SU-DHL-6 (cell line): ENCODE measurements around the gene TEX35.

Experiments used
- H2AFZ ChIP-seq: fragments of 200-600 bp; sonication (generic); 2 replicates; pipeline ENCODE4 v1.6.1; 2014; ENCODE audit warnings: low read depth, mild to moderate bottlenecking, moderate library complexity, mixed read lengths, antibody characterized with exemption, low read length; ENCODE audit not compliant: severe bottlenecking
- H3F3A ChIP-seq: fragments of 200-600 bp; shearing (Covaris generic); 2 replicates; pipeline ENCODE4 v1.6.0; 2016; ENCODE audit warnings: antibody characterized with exemption, mild to moderate bottlenecking; ENCODE audit not compliant: insufficient read depth
- H3K27ac ChIP-seq: fragments of 200-600 bp; sonication (generic); 2 replicates; pipeline ENCODE4 v1.5.1; 2016; ENCODE audit warnings: low read depth, mild to moderate bottlenecking, low read length, moderate library complexity, mixed read lengths
- H3K27me3 ChIP-seq: fragments of 200-600 bp; sonication (generic), shearing (Covaris generic); 2 replicates; pipeline ENCODE4 v1.6.0; 2014; ENCODE audit warnings: mild to moderate bottlenecking, low read length
- H3K36me3 ChIP-seq: fragments of 200-600 bp; sonication (generic); 2 replicates; pipeline ENCODE4 v1.6.1; 2014; ENCODE audit warnings: mild to moderate bottlenecking, low read length, mixed read lengths
- H3K4me2 ChIP-seq: fragments of 300-600, 200-600 bp; shearing (Covaris generic), sonication (generic); 2 replicates; pipeline ENCODE4 v1.6.0; 2014; ENCODE audit warnings: low read length, low read depth, mild to moderate bottlenecking; ENCODE audit not compliant: poor library complexity, severe bottlenecking
- H3K4me3 ChIP-seq: fragments of 200-600 bp; sonication (generic); 2 replicates; pipeline ENCODE4 v1.5.1; 2014; ENCODE audit warnings: antibody characterized with exemption, low read length, mild to moderate bottlenecking, mixed read lengths; ENCODE audit not compliant: insufficient read depth, poor library complexity, severe bottlenecking
- H3K79me2 ChIP-seq: fragments of 200-600 bp; sonication (generic); 2 replicates; pipeline ENCODE4 v1.6.1; 2014; ENCODE audit warnings: mild to moderate bottlenecking, low read length, moderate library complexity; ENCODE audit not compliant: insufficient read depth
- H3K9ac ChIP-seq: fragments of 200-600 bp; sonication (generic); 2 replicates; pipeline ENCODE4 v1.7.0; 2014; ENCODE audit warnings: mild to moderate bottlenecking, low read length
- H3K9me2 ChIP-seq: fragments of 200-600 bp; sonication (generic); replicated peaks from 2 replicates; pipeline ENCODE4 v1.6.1; 2014; ENCODE audit warnings: low read length; ENCODE audit not compliant: insufficient read depth
- H3K9me3 ChIP-seq: fragments of 200-600 bp; sonication (generic); 2 replicates; pipeline ENCODE4 v1.6.1; 2014; ENCODE audit warnings: low read length, mixed read lengths; ENCODE audit not compliant: insufficient read depth
- H4K20me1 ChIP-seq: fragments of 200-600 bp; sonication (generic); 2 replicates; pipeline ENCODE4 v1.6.1; 2014; ENCODE audit warnings: low read depth, mild to moderate bottlenecking, antibody characterized with exemption, low read length, moderate library complexity, mixed read lengths
- CTCF ChIP-seq: fragments of 200-600 bp; sonication (generic); IDR thresholded peaks from one replicate; pipeline ENCODE4 v1.5.1; 2017; ENCODE audit warnings: antibody characterized with exemption, mild to moderate bottlenecking, low read length, moderate library complexity; ENCODE audit not compliant: insufficient read depth, poor library complexity, severe bottlenecking
- EZH2phosphoT487 ChIP-seq: fragments of 200-600 bp; sonication (generic), shearing (Covaris generic); conservative IDR thresholded peaks from 2 replicates; pipeline ENCODE4 v1.6.1; 2018; ENCODE audit warnings: mild to moderate bottlenecking, antibody characterized with exemption, low read length, moderate library complexity, mixed read lengths

TEX35 gene

DNA sequence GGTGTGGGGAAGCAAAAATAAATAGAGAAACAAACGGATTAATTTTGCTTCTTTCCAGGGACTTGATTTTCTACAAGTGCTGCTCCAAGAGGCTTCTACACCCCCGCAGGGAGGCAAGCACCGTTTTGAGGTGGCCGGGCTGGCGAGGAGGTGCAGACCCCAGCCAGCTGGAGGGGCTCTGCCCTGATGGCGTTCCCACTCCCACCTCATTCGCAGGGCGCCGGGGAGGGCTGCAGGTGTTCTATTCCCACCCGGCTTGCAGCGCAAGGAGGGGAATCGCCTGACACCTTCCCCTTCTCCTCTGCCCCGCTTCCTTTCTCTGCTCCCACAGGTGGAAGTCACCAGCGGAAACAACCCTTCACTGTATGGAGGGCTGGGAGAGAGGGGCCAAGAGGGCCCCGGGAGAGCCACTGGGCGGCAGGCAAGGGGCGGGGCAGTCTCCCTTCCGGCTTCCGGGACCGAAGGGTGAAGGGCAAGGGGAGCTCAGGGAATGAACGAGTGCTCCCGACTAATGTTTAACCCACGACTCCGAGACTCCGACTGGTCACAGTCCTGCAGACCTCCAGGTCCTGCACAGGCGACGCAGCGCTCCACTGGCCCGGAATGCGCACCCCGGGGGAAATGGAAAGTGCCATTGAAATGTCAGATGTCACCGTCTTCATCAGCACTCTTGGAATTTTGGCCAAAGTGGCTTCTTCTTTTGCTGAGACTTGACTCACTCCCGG lies 29.1 kb downstream of the TEX35 start:
- H3K27ac ChIP-seq: peak overlapping the region; percentile 88

DNA sequence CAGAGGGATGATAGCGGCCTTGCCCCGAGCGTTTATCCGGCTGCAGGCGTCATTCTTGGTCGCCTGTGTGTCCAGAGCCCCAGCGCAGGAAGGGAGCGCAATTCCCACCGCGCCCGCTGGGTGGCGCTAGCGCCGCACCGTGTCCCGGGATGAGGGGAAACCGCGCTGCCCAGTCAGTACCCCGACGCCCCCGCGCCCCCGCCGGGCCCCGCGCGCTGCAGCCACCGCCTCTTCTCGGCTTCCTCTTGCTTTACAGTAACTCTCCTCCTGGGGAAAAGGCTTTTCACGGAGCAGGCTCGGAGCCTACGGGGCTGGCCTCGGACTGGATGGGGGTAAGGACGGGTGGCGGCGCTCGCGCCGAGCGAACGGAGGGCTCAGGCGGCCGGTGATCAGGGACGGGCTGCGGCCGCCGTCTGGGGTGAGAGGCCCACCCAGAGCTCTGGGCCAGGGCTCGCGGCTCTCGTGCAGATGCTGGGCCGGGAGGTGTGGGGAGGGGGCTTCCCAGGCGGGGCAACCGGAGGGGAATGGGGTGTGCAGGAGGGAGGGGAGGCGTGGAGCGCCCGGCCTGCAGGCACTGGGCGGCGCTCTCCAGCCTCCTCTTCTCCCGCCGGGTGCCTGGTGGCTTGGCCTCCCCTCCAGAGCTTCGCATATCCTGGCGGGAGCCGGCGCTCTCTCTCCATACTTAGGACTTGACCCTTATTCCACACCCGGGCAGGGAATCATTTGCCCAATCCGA lies 29.8 kb downstream of the TEX35 start:
- Histone ChIP-seq H3F3A (peaks cover 16% of the 10 kb centered on the region), H3K4me3 (peak overlapping the region; percentile 59), H3K9ac (peak overlapping the region; percentile 83), H3K79me2 (peaks cover 28% of the 10 kb centered on the region), H3K9me2 (no peaks in the 10 kb centered on the region), H3K27me3 (no peaks in the 10 kb centered on the region), H3K36me3 (0 out of 2 replicates have a peak, but pooled peaks cover 3% of the 10 kb centered on the region), H3K9me3 (no peaks in the 10 kb centered on the region), H2AFZ (peak overlapping the region; percentile 92), H4K20me1 (no peaks in the 10 kb centered on the region), H3K27ac (peak overlapping the region; percentile 88), H3K4me2 (peak overlapping the region; percentile 80)
- TF ChIP-seq EZH2phosphoT487: no peak
- TF ChIP-seq CTCF: peak; percentile 73

More for the DNA sequence above, 29.1 kb downstream of the TEX35 start:
- H4K20me1 ChIP-seq: no peaks in the 10 kb centered on the region
- peak overlapping the region; percentile 83 for H3K9ac ChIP-seq
- H2AFZ ChIP-seq: peak overlapping the region; percentile 92
- TF ChIP-seq CTCF: no peak
- TF ChIP-seq EZH2phosphoT487: no peak
- H3K9me3 ChIP-seq: no peaks in the 10 kb centered on the region
- H3K36me3 ChIP-seq: 0 out of 2 replicates have a peak, but pooled peaks cover 2% of the 10 kb centered on the region
- peaks cover 28% of the 10 kb centered on the region for H3K79me2 ChIP-seq
- no peaks in the 10 kb centered on the region for H3K9me2 ChIP-seq
- peaks cover 16% of the 10 kb centered on the region for H3F3A ChIP-seq
- peak overlapping the region; percentile 59 for H3K4me3 ChIP-seq
- H3K27me3 ChIP-seq: no peaks in the 10 kb centered on the region
- H3K4me2 ChIP-seq: peak overlapping the region; percentile 80

DNA sequence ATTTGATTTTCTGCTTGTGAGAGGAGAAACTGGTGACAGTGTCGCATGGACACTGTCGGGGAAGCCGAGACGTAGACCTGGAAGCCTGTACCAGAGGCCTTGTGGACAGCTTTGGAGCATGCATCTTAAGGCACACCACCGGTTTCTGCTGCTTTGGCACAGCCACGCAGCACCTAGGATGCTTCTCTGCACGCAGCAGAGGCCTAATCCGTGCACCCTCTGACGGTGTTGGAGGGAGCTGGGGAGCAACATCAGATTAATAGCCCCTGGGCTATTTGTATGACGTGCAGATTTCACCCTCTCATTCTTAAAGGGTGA lies 30.3 kb downstream of the TEX35 start:
- Histone ChIP-seq H3K9me2 (no peaks in the 10 kb centered on the region), H3K36me3 (0 out of 2 replicates have a peak, but pooled peaks cover 3% of the 10 kb centered on the region), H3K27me3 (no peaks in the 10 kb centered on the region), H3F3A (peaks cover 16% of the 10 kb centered on the region), H3K9ac (peak overlapping the region; percentile 83), H3K4me2 (peak overlapping the region; percentile 80), H3K27ac (peak overlapping the region; percentile 88), H2AFZ (peak overlapping the region; percentile 92), H3K79me2 (peaks cover 28% of the 10 kb centered on the region), H3K9me3 (no peaks in the 10 kb centered on the region), H4K20me1 (no peaks in the 10 kb centered on the region), H3K4me3 (peak overlapping the region; percentile 59)
- TF ChIP-seq EZH2phosphoT487 (no peak), CTCF (no peak)
